Measurements from ENCODE around the gene DOHH.
A peak's percentile ranks its signal among the peaks of the same experiment; 100 is the strongest.

DOHH gene

DNA sequence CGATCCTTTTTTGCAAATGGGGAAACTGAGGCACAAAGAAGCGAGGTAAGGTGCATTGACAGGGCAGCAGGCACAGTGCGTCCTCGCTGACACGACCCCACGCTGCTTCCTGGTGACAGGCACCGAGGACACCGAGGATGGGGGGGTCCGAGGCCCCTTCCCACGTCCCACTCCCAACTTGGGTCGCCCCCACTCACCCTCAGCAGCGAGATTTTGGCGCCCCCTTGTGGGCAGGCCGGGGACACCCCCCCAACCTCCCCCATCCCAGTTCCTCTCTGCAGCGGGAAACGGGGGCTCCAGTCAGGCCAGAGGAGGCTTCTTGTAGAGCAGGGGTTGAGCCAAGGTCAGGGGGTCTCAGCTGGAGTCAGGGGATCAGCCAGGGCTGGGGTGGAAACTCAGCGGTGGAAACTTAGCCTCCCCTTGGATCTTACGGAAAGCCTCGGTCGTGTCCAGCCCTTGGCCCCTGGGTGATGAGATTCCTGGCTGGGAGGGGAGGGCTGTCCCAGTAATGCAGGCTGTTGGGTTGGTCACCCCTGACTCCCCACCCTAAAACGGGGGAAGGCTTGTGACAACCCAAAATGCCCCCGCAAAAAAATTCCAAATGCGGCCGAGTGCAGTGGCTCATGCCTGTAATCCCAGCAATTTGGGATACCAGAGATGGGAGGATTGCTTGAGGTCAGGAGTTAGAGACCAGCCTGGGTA lies 28.4 kb downstream of the DOHH start:
- peak; percentile 67 for DNase-seq
- no peaks in the 10 kb centered on the region for H3K27me3 Mint-ChIP-seq
- no peak overlapping the region for H3K27ac Mint-ChIP-seq
- no peaks in the 10 kb centered on the region for H3K4me1 Mint-ChIP-seq (ENCODE audit: low read depth)
- peaks cover 3% of the 10 kb centered on the region for H3K36me3 Mint-ChIP-seq (ENCODE audit: low read depth)
- H3K9me3 Mint-ChIP-seq, result no peaks in the 10 kb centered on the region
- H3K4me3 Mint-ChIP-seq, result no peak overlapping the region

DNA sequence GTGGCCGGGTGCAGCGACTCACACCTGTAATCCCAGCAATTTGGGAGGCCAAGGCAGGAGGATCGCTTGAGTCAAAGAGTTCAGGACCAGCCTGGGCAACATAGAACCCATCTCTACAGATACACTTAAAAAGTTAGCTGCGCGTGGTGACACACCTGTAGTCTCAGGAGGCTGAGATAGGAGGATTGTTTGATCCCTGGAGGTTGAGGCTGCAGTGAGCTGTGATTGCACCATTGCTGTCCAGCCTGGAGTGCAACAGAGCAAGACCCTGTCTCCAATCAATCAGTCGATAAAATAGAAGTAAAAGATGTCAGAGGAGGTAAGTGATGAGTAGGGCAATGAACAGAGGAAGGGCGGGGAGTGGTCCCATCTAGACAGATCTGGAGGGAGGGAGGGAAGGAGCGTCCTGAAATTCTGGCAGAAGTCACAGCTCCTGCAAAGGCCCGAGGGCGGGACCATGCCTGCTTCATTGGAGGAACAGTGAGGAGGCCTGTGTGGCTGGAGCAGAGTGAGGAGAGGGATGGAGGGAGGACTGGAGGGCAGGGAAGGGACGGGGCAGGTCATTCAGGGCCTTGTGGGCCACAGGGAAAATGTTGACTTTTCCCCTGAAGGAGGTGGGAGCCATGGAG lies 29.9 kb downstream of the DOHH start:
- Mint-ChIP-seq H3K4me3 (no peak overlapping the region), H3K27ac (no peak overlapping the region), H3K9me3 (no peaks in the 10 kb centered on the region), H3K36me3 (ENCODE audit: low read depth) (peaks cover 3% of the 10 kb centered on the region), H3K27me3 (no peaks in the 10 kb centered on the region), H3K4me1 (ENCODE audit: low read depth) (no peaks in the 10 kb centered on the region)
- no peak for DNase-seq

DNA sequence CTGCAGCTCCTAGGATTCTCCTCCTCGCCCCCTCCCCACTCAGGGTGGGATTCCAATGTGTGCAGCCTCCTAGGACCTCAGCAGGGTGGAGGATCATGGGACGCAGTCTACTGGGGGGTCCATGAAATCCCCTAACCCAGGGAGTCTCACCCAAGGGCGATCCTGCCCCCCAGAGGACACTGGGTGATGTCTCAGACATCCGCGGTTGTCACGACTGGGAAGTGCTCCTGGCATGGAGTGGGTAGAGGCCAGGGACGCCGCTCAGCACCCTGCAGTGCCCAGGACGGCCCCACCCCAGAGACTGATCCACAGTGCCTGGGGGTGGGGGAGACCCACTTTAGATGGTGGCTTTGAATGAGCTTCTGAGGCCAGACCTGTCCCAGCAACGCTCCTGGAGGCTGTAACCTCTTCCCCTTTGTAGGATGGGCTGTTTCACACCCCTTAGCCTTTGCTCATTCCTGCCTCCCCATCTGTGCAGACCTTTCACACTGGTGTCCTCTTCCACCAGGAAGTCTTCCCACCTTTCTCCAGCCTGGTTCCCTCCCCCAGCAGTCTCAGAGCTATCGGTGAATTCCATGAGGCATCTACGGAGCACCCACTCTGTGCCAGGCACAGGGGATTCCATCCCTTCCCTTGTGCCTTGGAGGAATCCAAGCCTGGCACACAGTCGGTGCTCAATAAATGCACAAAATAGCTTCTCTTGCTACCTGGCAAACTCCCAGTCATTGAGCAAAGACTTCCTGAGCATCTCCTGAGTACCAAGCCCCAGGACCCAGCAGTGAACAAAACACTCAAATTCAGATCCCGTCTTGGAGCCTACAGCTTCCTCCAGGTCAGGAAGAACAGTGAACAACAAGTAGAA lies 30.6 kb downstream of the DOHH start:
- DNase-seq, result no peak
- Mint-ChIP-seq H3K27ac (no peak overlapping the region), H3K9me3 (no peaks in the 10 kb centered on the region), H3K4me1 (ENCODE audit: low read depth) (no peaks in the 10 kb centered on the region), H3K36me3 (ENCODE audit: low read depth) (peaks cover 4% of the 10 kb centered on the region), H3K4me3 (no peak overlapping the region), H3K27me3 (no peaks in the 10 kb centered on the region)

DNA sequence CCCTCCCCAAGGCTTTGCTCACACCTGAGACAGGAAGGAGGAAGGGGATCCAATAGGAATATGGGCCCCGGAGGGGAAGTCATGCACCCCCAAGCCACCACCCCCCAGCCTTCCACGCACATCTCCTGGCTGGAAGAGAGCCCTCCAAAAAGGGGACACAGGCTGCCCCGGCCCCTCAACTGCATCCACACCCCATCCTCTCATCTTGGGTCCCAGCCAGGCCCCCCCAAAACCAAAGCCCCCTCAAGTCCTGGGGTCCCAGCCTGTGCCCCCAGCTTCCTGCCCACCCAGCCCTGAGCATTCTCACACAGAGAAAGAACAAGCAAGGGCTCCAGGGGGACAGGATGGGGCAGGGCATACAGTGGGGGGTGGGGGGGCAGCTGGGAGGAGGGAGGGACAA lies 32.3 kb downstream of the DOHH start:
- DNase-seq, result no peak
- Mint-ChIP-seq H3K27ac (no peak overlapping the region), H3K9me3 (no peaks in the 10 kb centered on the region), H3K4me1 (ENCODE audit: low read depth) (no peaks in the 10 kb centered on the region), H3K4me3 (no peak overlapping the region), H3K36me3 (ENCODE audit: low read depth) (peaks cover 4% of the 10 kb centered on the region), H3K27me3 (no peaks in the 10 kb centered on the region)

DNA sequence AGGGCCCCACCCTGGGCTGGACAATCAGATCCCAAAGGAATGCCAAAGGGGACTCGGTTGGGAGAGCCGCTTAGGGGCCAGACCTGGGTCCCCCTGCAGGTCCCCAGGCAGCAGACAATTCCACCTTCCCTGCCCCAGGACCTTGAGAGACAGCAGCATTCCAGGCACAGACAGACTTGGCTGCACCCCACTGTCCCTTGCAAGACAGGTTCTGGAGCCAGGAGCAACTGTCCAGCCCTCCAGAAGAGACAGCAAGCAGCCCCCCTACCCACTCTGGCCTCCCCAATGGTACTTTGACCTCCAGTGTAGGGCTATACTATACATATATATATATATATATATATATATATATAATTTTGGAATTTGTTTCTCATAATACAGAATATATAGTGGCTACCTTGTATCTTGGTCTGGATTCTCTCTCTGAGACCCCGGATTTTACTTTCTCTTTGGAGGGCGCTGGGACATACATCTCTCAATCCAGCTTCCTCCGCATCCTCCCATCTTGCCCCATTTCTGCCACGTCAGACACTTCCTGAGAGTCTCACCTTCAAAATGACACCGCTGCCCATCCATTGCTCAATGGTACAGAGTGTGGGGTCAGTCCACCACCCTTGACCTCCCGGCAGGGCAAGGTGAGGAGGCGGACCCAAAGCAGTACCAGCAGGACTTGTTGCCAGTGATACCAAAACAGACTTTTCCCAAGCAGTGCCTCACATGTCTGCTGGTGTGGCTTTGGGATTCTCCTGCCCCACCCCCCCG lies 32.9 kb downstream of the DOHH start:
- Mint-ChIP-seq H3K36me3 (ENCODE audit: low read depth) (peaks cover 7% of the 10 kb centered on the region), H3K27me3 (no peaks in the 10 kb centered on the region)

DNA sequence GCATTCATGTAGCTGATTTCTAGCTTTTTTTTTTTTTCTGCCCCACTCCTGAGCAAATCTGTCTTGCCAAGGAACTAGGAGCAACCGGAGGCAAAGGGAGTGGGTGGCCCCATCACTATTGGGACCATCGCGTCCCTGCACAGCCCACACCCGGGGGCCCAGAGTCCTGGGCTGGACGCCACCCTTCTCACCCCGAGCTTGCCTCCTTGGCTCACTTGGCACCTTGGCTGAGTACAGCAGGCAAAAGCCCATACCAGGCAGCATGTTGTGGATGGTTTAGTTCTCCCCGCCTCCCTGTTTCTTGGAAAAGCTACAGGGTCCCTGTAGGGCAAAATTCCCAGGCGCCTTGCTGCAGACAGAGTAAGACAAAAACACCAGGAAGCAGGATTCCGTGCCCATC lies 33.8 kb downstream of the DOHH start:
- Mint-ChIP-seq H3K27ac (no peak overlapping the region), H3K27me3 (no peaks in the 10 kb centered on the region), H3K9me3 (no peaks in the 10 kb centered on the region), H3K4me3 (no peak overlapping the region), H3K4me1 (ENCODE audit: low read depth) (no peaks in the 10 kb centered on the region), H3K36me3 (ENCODE audit: low read depth) (peaks cover 11% of the 10 kb centered on the region)
- DNase-seq, result no peak

More for the DNA sequence above, 32.9 kb downstream of the DOHH start:
- no peak overlapping the region for H3K4me3 Mint-ChIP-seq
- no peaks in the 10 kb centered on the region for H3K4me1 Mint-ChIP-seq (ENCODE audit: low read depth)
- DNase-seq, result no peak
- no peaks in the 10 kb centered on the region for H3K9me3 Mint-ChIP-seq
- no peak overlapping the region for H3K27ac Mint-ChIP-seq

DNA sequence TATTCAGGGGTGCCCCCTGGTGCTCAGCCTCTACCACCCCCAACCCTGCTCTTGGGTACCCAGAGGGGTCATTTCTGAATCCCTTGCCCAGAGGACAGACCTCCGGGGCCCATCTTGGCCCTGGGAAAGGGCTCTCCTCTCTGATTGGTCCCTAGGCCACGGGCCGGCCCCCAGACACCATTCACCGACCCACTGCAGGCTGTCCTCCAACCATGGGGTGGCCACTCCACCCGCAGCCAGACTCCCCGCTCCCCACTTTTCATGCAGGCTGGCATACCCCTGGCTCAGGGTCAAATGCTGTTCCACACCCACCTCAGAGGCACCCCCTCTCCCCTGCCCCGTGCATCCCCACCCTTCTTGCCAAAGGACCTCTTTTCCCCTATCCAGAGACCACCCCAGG lies 34.9 kb downstream of the DOHH start:
- Mint-ChIP-seq H3K4me3 (no peak overlapping the region), H3K27ac (no peak overlapping the region), H3K4me1 (ENCODE audit: low read depth) (no peaks in the 10 kb centered on the region), H3K36me3 (ENCODE audit: low read depth) (peaks cover 11% of the 10 kb centered on the region), H3K9me3 (no peaks in the 10 kb centered on the region), H3K27me3 (no peaks in the 10 kb centered on the region)
- DNase-seq, result no peak

DNA sequence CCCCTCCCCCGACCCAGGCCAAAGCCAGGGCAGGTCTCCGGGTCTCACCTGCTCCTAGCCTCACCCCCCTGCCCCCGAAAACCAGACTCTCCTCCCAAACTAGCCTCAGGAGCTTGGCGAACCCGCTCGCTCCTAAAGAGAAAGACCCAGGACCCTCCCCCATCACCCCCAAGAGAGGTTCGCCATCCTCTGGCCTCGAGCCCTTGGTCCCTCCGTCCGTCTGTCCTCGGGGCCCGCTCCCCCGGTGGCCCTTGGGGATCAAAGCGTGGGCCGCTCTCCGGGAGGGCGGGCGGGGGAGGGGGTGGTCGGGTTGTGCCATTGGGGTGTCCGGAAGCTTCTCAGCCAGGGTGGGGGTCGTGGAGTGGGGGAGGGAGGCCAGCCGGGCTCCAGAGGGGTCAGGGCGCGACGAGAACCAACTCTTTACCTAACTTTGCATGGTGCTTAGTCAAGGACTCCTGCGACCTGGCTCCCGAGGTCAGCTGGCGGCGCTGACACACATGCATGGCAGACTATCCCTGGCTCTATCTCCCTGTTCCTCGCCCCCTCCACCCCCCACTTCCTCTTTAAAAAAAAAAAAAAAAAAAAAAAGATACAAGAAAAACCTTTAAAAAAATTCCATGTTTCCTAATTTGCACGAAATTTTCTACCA lies 35.8 kb downstream of the DOHH start:
- no peak overlapping the region for H3K27ac Mint-ChIP-seq

DNA sequence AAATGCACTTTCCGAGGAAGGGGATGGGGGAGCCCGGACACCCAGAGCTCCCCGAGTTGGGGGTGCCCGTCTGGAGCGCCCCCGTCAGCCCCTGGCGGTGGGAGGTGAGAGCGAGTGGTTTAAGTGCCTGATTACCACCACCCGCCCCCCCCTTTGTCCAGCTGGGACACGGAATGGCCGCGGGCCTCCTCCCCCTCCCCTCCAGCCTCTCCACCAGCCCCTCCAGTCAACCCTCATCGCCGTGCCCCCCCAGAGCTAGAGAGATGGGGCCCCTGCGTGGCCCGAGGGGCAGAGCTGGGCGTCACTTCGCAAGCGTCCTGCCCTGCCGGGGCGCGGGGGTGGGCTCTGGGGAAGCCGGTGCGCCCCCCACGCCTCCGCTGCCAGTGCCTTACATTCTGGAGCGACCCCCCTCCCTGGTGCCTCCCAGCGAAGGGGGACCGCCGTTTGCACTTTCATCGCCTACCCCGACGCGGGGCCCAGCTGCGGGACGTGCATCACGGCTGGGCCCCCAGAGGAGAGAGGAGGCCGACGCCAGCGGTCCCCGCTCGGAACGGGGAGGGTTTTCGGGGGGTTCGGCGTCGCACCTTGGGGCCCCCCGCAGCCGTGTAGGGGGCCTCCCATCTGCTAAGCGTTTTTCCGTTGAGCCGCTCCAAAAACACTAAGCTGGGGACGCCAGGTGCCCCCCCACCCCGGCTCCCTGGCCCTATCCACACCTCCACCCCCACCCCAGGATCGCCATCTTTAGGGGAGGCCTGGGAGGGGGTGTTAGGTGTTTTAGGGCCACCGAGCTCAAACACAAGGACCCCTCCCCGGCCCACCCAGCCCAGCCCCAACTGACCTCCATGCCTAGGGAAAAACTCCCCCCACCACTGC lies 36.5 kb downstream of the DOHH start:
- H3K4me3 Mint-ChIP-seq, result no peak overlapping the region
- H3K36me3 Mint-ChIP-seq (ENCODE audit: low read depth), result peaks cover 14% of the 10 kb centered on the region
- no peaks in the 10 kb centered on the region for H3K4me1 Mint-ChIP-seq (ENCODE audit: low read depth)
- H3K27me3 Mint-ChIP-seq, result no peaks in the 10 kb centered on the region
- no peaks in the 10 kb centered on the region for H3K9me3 Mint-ChIP-seq
- DNase-seq, result no peak
- no peak overlapping the region for H3K27ac Mint-ChIP-seq

More for the DNA sequence above, 35.8 kb downstream of the DOHH start:
- peaks cover 14% of the 10 kb centered on the region for H3K36me3 Mint-ChIP-seq (ENCODE audit: low read depth)
- H3K9me3 Mint-ChIP-seq, result no peaks in the 10 kb centered on the region
- H3K27me3 Mint-ChIP-seq, result no peaks in the 10 kb centered on the region
- no peak overlapping the region for H3K4me3 Mint-ChIP-seq
- no peaks in the 10 kb centered on the region for H3K4me1 Mint-ChIP-seq (ENCODE audit: low read depth)
- DNase-seq, result no peak

DNA sequence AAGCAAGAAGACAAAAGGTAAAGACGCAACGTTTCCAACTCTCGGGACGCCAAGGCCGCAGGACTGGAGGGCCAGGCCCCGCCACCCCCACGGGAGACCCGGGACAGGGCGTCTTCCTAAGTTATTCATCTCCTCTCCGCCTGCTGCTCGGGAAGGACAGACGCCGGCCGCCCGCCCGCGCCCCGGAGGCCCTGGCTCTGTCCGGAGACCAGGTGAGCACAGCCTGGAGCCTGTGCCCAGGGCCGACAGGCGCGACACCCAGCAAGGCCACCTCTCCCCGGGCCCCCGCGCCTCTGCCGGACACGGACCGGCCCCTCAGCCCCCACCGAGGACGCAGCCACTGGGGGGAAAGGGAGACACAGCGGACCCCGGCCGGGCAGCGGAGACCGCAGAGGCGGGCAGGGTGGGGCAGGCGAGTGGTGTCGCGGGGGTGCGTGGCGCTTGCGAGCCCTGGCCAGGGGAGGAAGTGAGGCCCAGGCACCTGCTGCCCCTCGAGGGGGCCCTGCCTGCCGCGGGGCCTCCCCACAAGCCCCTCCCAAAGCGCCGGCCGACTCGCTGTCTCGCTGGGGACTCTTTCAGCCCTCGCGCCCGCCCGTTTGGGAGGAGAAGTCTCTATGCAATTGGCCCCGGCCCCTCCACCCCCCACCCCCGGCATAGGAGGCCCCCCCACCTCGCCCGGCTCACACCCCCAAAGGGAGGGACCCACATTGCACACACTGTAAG lies 37.3 kb downstream of the DOHH start:
- no peaks in the 10 kb centered on the region for H3K27me3 Mint-ChIP-seq
- H3K27ac Mint-ChIP-seq, result no peak overlapping the region
- no peak for DNase-seq
- no peak overlapping the region for H3K4me3 Mint-ChIP-seq
- H3K4me1 Mint-ChIP-seq (ENCODE audit: low read depth), result no peaks in the 10 kb centered on the region
- no peaks in the 10 kb centered on the region for H3K9me3 Mint-ChIP-seq
- peaks cover 14% of the 10 kb centered on the region for H3K36me3 Mint-ChIP-seq (ENCODE audit: low read depth)

DNA sequence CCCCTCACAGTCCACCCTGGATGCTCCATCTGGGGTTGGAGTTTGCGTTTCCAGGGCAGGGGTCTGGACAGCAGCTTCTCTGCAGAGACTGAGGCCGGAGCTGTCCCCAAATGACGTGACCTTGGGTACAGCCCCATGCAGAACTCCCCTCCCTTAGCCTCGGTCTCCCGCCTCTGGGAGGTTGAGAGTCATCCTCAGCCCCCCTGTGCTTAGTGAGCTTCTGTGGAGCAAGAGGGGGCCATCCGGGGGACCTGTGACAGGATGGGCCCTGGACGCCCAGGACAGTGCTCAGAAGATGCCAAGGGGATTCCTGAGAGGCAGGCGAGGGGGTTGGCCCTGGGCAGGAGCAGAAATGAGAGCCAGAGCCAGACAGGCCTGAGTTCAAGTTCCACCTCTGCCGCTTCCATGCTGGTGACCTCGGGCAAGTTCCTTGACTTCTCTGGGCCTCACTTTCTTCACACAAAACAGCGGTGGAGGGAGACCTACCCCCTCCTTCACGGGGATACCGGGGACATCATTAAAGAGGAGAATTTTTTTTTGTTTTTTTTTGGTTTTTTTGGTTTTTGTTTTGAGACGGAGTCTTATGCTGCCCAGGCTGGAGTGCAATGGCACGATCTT lies 40.4 kb downstream of the DOHH start:
- Mint-ChIP-seq H3K36me3 (ENCODE audit: low read depth) (peaks cover 19% of the 10 kb centered on the region), H3K27me3 (no peaks in the 10 kb centered on the region), H3K4me1 (ENCODE audit: low read depth) (no peaks in the 10 kb centered on the region), H3K9me3 (no peaks in the 10 kb centered on the region), H3K4me3 (no peak overlapping the region), H3K27ac (peak overlapping the region; percentile 24)
- DNase-seq, result no peak

DNA sequence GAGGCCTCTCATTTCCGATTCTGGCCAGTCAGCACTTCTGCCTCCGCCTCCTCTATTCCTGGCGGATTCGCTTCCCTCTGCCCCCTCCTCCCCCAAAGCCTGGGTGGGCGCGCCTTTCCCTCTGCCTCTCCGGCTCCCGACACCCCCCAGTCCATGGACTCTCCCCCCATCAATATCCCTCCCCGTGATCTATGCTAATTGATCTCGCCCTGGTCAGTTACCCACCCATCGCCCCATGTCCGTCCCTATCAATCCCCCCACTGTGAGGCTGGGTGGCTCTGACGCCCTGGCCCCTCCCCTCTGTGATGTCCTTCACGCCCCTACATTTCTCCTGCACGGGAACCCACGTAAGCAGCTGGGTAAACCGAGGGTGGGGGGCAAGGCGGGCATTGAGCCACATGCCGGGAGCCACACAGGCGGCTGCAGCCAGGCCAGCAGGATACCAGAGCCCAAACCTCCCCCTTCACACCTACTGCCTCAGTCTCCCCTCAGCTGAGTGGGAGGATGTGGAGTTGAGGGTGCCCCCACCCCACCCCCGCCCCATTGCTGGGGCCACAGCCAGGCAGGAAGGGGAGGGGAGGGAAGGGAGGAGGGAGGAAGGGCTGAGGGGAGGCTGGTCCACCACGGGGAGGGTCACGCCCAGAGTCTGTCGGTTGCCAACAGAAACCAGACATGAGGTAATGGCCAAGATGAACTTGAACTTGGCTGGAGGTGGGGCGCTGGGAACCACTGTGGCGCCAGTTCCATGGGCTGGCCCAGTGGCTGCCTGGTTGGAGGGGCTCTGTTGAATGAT lies 41.2 kb downstream of the DOHH start:
- H3K36me3 Mint-ChIP-seq (ENCODE audit: low read depth), result peaks cover 27% of the 10 kb centered on the region

More for the DNA sequence above, 41.2 kb downstream of the DOHH start:
- Mint-ChIP-seq H3K4me3 (no peak overlapping the region), H3K4me1 (ENCODE audit: low read depth) (no peaks in the 10 kb centered on the region), H3K27me3 (no peaks in the 10 kb centered on the region), H3K27ac (no peak overlapping the region), H3K9me3 (no peaks in the 10 kb centered on the region)
- DNase-seq, result no peak

All from activated T-cell treated with anti-CD3 and anti-CD28 coated beads, Interleukin-2, amount 50 U/mL, for 24 hours (primary cell).